Fibroblast of gingiva (primary cell): ENCODE measurements around the gene CYP2A7.
A peak's percentile ranks its signal among the peaks of the same experiment; 100 is the strongest.
"Not testable (repeated sequence)": the region's sequence is repeated elsewhere in the genome, so short reads cannot be mapped to it uniquely, and the experiment has no call there.

ENCODE experiments used
- DNase-seq: peaks from one replicate; pipeline ENCODE4 v3.0.0-alpha.2; 2011; ENCODE audit warnings: low read depth

Gene CYP2A7

GRCh38 chr19:40899964-40900363 lies 17.9 kb upstream of the CYP2A7 start:
- not testable (repeated sequence) for DNase-seq

- not testable (repeated sequence) for DNase-seq
Observed at GRCh38 chr19:40896843-40897789, 15.1 kb upstream of the CYP2A7 start.

- no peak for DNase-seq
Observed at GRCh38 chr19:40896418-40896796, 14.4 kb upstream of the CYP2A7 start.

- DNase-seq: no peak
Observed at GRCh38 chr19:40893112-40893511, 11.1 kb upstream of the CYP2A7 start.

- DNase-seq: no peak
Observed at GRCh38 chr19:40889366-40889765, 7.3 kb upstream of the CYP2A7 start.

- no peak for DNase-seq
Observed at GRCh38 chr19:40888191-40888590, 6.2 kb upstream of the CYP2A7 start.

- not testable (repeated sequence) for DNase-seq
Observed at GRCh38 chr19:40884187-40884931, 2.3 kb upstream of the CYP2A7 start.

- not testable (repeated sequence) for DNase-seq
Observed at GRCh38 chr19:40879349-40879748, 2.7 kb downstream of the CYP2A7 start.

- DNase-seq: not testable (repeated sequence)
Observed at GRCh38 chr19:40875526-40875951, 6.5 kb downstream of the CYP2A7 start.

- not testable (repeated sequence) for DNase-seq
Observed at GRCh38 chr19:40874874-40875273, 7.2 kb downstream of the CYP2A7 start.

- DNase-seq: not testable (repeated sequence)
Observed at GRCh38 chr19:40873873-40874272, 8.2 kb downstream of the CYP2A7 start.

GRCh38 chr19:40872209-40872608 lies 9.8 kb downstream of the CYP2A7 start:
- no peak for DNase-seq

GRCh38 chr19:40867701-40868100 lies 14.3 kb downstream of the CYP2A7 start:
- no peak for DNase-seq

GRCh38 chr19:40864739-40865496 lies 17.1 kb downstream of the CYP2A7 start:
- not testable (repeated sequence) for DNase-seq

- peak; percentile 93 for DNase-seq
Observed at GRCh38 chr19:40862785-40863184, 19.2 kb downstream of the CYP2A7 start.

- no peak for DNase-seq
Observed at GRCh38 chr19:40862333-40862732, 19.7 kb downstream of the CYP2A7 start.

- DNase-seq: no peak
Observed at GRCh38 chr19:40858109-40858508, 23.9 kb downstream of the CYP2A7 start.

GRCh38 chr19:40852467-40853152 lies 29.4 kb downstream of the CYP2A7 start:
- not testable (repeated sequence) for DNase-seq

- DNase-seq: not testable (repeated sequence)
Observed at GRCh38 chr19:40850277-40850676, 31.8 kb downstream of the CYP2A7 start, which contains the start of gene CYP2A6. Gene CYP2A6, minus strand, starts transcription at chr19:40850447. Its CDS starts 21 bp downstream, at chr19:40850426.

- DNase-seq: not testable (repeated sequence)
Observed at GRCh38 chr19:40846722-40847121, 35.3 kb downstream of the CYP2A7 start.

GRCh38 chr19:40843653-40844052 lies 38.4 kb downstream of the CYP2A7 start:
- not testable (repeated sequence) for DNase-seq
